Activated CD4-positive, alpha-beta T cell treated with anti-CD3 and anti-CD28 coated beads, Interleukin-10, Interleukin-2, amounts not matched to agents 100 ng/mL and 50 ng/mL, durations not matched to agents 16 hours and 8 hours (primary cell): ENCODE data around the gene NUDT9.
"Not testable (repeated sequence)": the region's sequence is repeated elsewhere in the genome, so short reads cannot be mapped to it uniquely, and the experiment has no call there.

ENCODE experiments used
- DNase-seq: peaks from one replicate; pipeline ENCODE4 v3.0.0-alpha.2; 2020

NUDT9 gene

DNA sequence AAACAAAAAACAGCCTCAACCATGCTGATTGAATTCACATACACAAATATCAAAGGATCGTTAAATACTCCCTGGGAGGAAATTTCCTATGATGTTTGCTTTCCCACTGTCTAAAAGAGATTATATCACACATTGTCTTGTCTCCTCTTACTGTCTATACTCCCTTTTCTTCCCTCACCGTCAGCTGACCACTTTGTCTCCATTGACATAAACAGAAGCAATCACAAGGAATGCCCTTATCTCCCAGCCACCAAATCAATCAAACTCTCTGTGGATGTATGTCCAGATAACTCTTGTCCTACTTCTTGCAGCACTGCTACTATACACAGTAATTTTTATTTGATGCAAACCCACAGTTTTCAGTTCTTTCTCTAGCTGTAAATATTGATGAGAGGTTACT lies 12.2 kb upstream of the NUDT9 start:
- DNase-seq = no peak

DNA sequence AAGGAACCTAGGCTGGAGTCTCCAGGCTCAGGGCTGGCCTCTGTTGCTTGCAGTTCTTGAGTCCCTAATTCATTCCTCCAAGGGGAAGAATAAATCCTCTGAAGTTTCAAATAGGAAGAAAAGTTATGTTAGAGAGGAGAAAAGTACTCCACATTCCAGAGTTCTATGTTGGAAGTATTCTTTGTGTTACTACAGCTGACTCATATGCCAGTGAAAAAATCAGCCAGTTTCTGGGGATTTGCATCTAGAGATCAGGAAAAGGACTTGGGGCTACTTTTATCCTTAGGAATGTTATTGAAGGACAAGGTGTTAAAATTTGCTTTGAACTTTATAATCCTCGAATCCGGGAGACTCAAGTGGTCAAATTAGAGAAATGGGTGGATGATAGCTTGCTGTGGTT lies 11.7 kb upstream of the NUDT9 start:
- DNase-seq = no peak

- no peak for DNase-seq
Measured at GRCh38 chr4:87414816-87415215, 7.6 kb upstream of the NUDT9 start.

- DNase-seq = no peak
Measured at GRCh38 chr4:87416965-87417364, 5.4 kb upstream of the NUDT9 start.

- DNase-seq = not testable (repeated sequence)
Measured at GRCh38 chr4:87418410-87418809, 4.0 kb upstream of the NUDT9 start.

DNA sequence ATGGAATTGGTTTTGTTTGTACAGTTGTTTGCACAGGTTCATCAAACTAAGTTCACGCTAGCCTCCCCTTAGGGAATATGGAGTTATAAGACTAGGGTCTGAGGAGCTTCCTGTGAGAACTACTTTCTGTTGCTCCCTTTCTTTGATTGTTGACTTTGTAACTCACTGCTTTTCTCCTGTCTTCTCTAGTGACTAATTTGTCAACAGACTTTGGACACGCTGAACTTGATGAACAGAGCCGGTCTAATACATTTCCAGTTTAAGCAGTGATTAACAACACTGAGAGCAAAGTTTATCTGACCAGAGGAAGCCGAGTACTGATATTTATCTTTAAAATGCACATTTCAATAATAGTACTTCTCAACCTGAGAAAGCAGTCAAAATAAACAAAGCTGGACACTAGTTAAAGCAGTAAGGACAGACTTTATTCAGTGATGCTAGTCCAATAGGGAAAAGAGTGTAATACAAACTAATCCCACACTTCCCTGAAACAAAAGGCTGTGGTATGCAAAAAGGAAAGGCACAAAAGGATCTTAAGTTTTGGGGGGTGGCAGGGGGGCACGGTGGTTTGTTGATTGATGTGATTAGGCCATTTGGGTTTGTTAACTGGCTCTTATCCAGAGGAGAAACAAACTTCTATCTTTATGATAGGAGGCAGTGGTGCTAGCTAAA lies 2.7 kb upstream of the NUDT9 start:
- DNase-seq = no peak

- no peak for DNase-seq
Measured at GRCh38 chr4:87420276-87420830, 2.0 kb upstream of the NUDT9 start.

DNA sequence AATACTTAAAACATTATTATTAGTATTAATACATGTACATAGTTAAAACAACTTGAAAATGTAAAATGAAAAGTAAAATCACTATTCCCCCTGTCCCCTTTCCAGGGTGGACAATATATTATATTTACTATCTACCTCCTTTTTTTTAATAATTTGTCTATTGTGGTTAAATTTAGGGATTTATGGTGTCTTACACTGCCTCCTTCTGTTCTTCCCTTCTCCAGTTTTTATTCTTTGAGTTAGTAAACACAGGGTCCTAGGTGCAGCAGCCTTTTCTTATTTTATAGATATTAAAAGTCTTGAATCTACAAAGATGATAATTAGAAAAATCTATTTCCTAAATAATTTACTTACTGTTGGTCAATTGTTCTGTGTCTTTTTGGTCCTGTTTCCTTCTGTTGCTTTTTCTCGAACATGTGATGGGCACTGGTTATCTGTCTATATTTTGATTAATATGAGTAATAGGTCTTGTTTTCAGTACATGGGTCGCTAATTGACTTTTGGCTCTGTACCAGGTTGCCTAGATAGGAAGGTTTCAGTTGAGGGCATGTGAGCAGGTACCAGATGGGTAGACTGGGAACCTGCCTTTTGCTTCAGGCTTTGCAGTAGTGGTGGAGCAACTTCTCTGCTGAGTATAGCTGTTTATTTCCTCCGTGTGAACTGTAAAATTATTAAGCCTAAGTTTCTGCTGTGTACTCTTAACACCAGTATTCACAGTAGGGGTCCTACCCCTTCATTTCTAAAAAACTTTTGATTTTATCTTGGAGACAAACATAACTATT lies 1.1 kb downstream of the NUDT9 start:
- peak; percentile 48 for DNase-seq

DNA sequence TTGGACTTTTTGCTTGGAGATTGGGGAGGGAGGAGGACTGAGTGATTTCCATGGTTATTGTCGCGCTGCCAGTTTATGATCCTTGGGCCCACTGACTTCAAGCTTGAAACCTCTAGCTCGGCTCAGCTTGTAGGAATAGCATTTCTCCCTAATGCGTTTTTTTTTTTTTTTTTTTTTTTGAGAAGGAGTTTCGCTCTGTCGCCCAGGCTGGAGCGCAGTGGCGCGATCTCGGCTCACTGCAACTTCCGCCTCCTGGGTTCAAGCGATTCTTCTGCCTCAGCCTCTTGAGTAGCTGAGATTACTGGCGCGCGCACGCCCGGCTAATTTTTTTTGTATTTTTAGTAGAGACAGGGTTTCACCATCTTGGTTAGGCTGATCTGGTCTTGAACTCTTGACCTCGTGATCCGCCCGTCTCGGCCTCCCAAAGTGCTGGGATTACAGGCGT lies 1.7 kb downstream of the NUDT9 start:
- DNase-seq = not testable (repeated sequence)

GRCh38 chr4:87425711-87426110 lies 3.3 kb downstream of the NUDT9 start:
- DNase-seq = peak; percentile 26

DNA sequence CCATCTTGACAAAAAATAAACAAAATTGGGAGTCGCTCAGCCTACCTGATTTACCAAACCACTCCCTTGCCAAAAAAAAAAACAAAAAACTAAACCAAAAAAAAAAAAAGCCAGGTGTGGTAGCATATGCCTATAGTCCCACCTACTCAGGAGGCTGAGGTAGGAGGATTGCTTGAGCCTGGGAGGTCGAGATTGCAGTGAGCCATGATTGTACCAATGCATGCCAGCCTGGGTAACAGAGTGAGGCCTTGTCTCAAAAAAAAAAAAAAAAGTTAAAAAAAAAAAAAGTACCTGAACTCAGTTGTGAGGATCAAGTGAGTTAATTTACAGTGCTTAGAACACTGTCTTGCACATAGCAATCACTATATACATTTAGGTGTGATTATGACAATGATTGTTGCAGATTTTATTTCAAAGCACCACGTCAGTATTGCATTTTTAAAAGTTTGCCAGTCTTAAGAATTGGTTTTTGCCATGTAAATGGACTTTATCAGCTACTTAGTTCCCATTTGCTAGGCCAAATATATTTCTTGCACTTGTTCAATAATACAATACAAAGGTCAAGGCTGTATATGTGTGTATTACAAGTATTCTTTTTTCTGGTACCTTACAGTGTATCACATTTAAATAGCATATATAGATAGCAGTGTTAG lies 4.6 kb downstream of the NUDT9 start:
- DNase-seq = no peak

- no peak for DNase-seq
Measured at GRCh38 chr4:87427518-87427868, 5.1 kb downstream of the NUDT9 start.

DNA sequence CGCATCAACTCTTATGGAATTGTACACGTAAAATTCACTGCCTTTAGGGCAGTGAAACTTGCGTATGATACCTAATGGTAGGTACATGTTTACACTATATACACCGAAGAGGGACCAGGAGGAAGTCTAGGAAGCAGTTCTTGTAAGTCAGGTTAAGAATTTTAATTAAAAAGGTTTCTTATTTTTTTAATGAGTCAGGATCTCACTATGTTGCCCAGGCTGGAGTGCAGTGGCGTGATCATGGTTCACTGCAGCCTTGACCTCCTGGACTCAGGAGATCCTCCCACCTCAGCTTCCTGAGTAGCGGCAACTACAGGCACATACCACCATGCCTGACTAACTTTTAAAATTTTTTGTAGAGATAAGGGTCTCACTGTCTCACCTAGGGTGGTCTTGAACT lies 6.6 kb downstream of the NUDT9 start:
- DNase-seq = no peak

- no peak for DNase-seq
Measured at GRCh38 chr4:87430038-87430437, 7.7 kb downstream of the NUDT9 start.

GRCh38 chr4:87433342-87433741 lies 11.0 kb downstream of the NUDT9 start:
- DNase-seq = no peak

- DNase-seq = no peak
Measured at GRCh38 chr4:87442889-87443288, 20.5 kb downstream of the NUDT9 start.

- no peak for DNase-seq
Measured at GRCh38 chr4:87444741-87445140, 22.4 kb downstream of the NUDT9 start.

GRCh38 chr4:87445964-87446363 lies 23.6 kb downstream of the NUDT9 start:
- no peak for DNase-seq

- DNase-seq = not testable (repeated sequence)
Measured at GRCh38 chr4:87446375-87446774, 24.0 kb downstream of the NUDT9 start.

DNA sequence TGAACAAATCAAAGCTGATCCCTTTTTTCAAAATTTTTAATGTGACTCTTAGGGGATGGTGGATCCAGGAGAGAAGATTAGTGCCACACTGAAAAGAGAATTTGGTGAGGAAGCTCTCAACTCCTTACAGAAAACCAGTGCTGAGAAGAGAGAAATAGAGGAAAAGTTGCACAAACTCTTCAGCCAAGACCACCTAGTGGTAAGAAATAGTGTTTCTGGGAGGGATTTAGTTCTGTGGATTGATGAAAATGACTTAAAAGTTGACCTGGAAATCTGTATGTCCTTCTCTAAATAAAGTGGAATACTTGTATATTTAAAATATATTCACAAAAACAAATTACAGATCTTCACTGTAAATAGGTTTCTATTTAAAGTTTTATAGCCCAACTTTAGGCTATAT lies 29.2 kb downstream of the NUDT9 start:
- no peak for DNase-seq

GRCh38 chr4:87458913-87459312 lies 36.5 kb downstream of the NUDT9 start:
- no peak for DNase-seq

DNA sequence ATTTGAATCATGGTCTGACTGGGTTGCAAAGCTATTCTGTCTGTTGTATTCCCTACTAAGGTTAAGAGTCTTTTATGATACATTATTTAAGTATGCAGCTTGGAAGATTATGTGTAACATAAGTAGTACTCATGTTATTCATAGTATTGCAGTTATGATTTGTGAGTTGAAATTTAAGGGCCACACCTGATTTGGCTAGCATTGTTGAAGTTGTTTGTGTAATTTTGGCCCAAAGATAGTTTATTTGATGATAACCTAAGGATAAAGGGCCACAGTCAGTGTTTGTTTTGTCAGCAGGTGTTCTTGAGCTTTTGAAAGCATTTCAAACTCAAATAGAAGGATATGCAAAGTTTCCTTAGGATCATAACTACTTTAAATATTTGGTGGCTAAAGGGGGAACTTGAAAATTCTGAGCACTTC lies 38.9 kb downstream of the NUDT9 start:
- no peak for DNase-seq

- DNase-seq = no peak
Measured at GRCh38 chr4:87462102-87462501, 39.7 kb downstream of the NUDT9 start.
